T-helper 17 cell (primary cell): ENCODE measurements around the gene RPL10A. TPM values are rescaled to one million over a fixed set of nuclear protein-coding genes. Genes with fewer than 3 reads are reported as not detected.
"Not testable (repeated sequence)": the region's sequence is repeated elsewhere in the genome, so short reads cannot be mapped to it uniquely, and the experiment has no call there.

ENCODE experiments used
- ATAC-seq: fragments of 150-1000 bp; cut with Tn5 transposase; 2 replicates; pipeline ENCODE4 v1.10.0; 2021; ENCODE audit warnings: mild to moderate bottlenecking, moderate library complexity
- DNase-seq, 3 donors: peaks; one replicate each; pipeline versions ENCODE4 v3.0.0 to v3.0.0-alpha.2; 2020 to 2021
- H3K9me3 ChIP-seq: one replicate; pipeline ENCODE4 v1.7.0; 2013; ENCODE audit warnings: low read length, mild to moderate bottlenecking; ENCODE audit not compliant: control insufficient read depth, poor library complexity, severe bottlenecking
- H3K27ac Mint-ChIP-seq: one replicate; pipeline ENCODE4 v1.8.0; 2022; ENCODE audit warnings: mild to moderate bottlenecking, moderate library complexity, mixed read lengths
- H3K27me3 Mint-ChIP-seq: one replicate; pipeline ENCODE4 v1.8.0; 2022; ENCODE audit warnings: mixed read lengths
- H3K36me3 Mint-ChIP-seq: one replicate; pipeline ENCODE4 v1.8.0; 2022; ENCODE audit warnings: low read depth, mixed read lengths
- H3K4me1 Mint-ChIP-seq: one replicate; pipeline ENCODE4 v1.8.0; 2022; ENCODE audit warnings: mild to moderate bottlenecking, mixed read lengths
- H3K4me3 Mint-ChIP-seq: one replicate; pipeline ENCODE4 v1.8.0; 2022; ENCODE audit warnings: mild to moderate bottlenecking, moderate library complexity, mixed read lengths
- total RNA-seq, 4 donors: library from RNA in 2 of 4; stranded (reverse) in 2 of 4; gene quantifications; one replicate each; pipeline ENCODE4 v1.2.3 and lab custom pipeline; 2022 to 2026

RPL10A gene
- total RNA-seq, 2 donors from 2014 or later = 2,096 to 2,128 TPM

- H3K27me3 Mint-ChIP-seq = peaks cover 33% of the 10 kb centered on the region
- DNase-seq (no peak), ATAC-seq (no peak)
- peaks cover 4% of the 10 kb centered on the region for H3K4me1 Mint-ChIP-seq
- H3K36me3 Mint-ChIP-seq = peaks cover 2% of the 10 kb centered on the region
- H3K9me3 ChIP-seq = no peaks in the 10 kb centered on the region
- H3K27ac Mint-ChIP-seq = no peak overlapping the region
- no peak overlapping the region for H3K4me3 Mint-ChIP-seq
Measured at GRCh38 chr6:35507221-35507620, 39.0 kb downstream of the RPL10A start.

- no peak overlapping the region for H3K27ac Mint-ChIP-seq
- DNase-seq (no peak), ATAC-seq (no peak)
- peaks cover 6% of the 10 kb centered on the region for H3K4me1 Mint-ChIP-seq
- H3K9me3 ChIP-seq = no peaks in the 10 kb centered on the region
- no peak overlapping the region for H3K4me3 Mint-ChIP-seq
- H3K36me3 Mint-ChIP-seq = peaks cover 2% of the 10 kb centered on the region
- peaks cover 29% of the 10 kb centered on the region for H3K27me3 Mint-ChIP-seq
Measured at GRCh38 chr6:35508027-35508426, 39.8 kb downstream of the RPL10A start.

- Mint-ChIP-seq H3K36me3 (peaks cover 2% of the 10 kb centered on the region), H3K27me3 (peaks cover 25% of the 10 kb centered on the region), H3K27ac (peak overlapping the region; percentile 16), H3K4me1 (peaks cover 6% of the 10 kb centered on the region), H3K4me3 (no peak overlapping the region)
- ATAC-seq = no peak
- no peaks in the 10 kb centered on the region for H3K9me3 ChIP-seq
- DNase-seq = no peak
Measured at GRCh38 chr6:35508542-35508941, 40.3 kb downstream of the RPL10A start.

- H3K4me3 Mint-ChIP-seq = no peak overlapping the region
- H3K36me3 Mint-ChIP-seq = peaks cover 2% of the 10 kb centered on the region
- H3K27ac Mint-ChIP-seq = no peak overlapping the region
- DNase-seq (no peak), ATAC-seq (no peak)
- no peaks in the 10 kb centered on the region for H3K9me3 ChIP-seq
- H3K4me1 Mint-ChIP-seq = peaks cover 9% of the 10 kb centered on the region
- H3K27me3 Mint-ChIP-seq = peaks cover 25% of the 10 kb centered on the region
Measured at GRCh38 chr6:35510916-35511561, 42.8 kb downstream of the RPL10A start.

DNA sequence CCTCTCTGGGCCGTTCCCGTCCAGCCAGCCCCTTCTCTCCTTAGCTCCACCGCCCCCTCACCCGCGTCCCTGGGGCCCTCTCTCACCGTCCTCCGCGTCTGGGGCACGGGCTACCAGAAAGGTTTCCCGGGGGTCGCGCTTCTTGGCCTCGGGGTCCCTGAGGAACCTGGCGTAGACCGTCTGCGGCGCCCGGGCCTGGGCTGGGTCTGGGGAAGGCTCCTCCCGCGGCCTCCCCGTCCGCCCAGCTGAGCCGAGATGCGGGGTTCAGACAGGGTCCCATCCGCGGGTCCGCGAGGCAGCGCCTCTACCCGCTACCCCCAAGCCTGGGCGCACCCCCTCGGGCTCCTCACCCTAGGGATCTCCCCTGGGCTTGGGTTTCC, 43.4 kb downstream of the RPL10A start:
- H3K4me1 Mint-ChIP-seq = peaks cover 10% of the 10 kb centered on the region
- H3K27ac Mint-ChIP-seq = no peak overlapping the region
- peaks cover 2% of the 10 kb centered on the region for H3K36me3 Mint-ChIP-seq
- DNase-seq (no peak), ATAC-seq (no peak)
- H3K4me3 Mint-ChIP-seq = no peak overlapping the region
- H3K9me3 ChIP-seq = no peaks in the 10 kb centered on the region
- H3K27me3 Mint-ChIP-seq = peaks cover 25% of the 10 kb centered on the region

GRCh38 chr6:35512006-35512405, 43.8 kb downstream of the RPL10A start:
- DNase-seq (no peak), ATAC-seq (no peak)
- H3K4me1 Mint-ChIP-seq = peaks cover 12% of the 10 kb centered on the region
- no peak overlapping the region for H3K4me3 Mint-ChIP-seq
- H3K27me3 Mint-ChIP-seq = peaks cover 25% of the 10 kb centered on the region
- H3K9me3 ChIP-seq = no peaks in the 10 kb centered on the region
- H3K27ac Mint-ChIP-seq = no peak overlapping the region
- peaks cover 2% of the 10 kb centered on the region for H3K36me3 Mint-ChIP-seq

DNA sequence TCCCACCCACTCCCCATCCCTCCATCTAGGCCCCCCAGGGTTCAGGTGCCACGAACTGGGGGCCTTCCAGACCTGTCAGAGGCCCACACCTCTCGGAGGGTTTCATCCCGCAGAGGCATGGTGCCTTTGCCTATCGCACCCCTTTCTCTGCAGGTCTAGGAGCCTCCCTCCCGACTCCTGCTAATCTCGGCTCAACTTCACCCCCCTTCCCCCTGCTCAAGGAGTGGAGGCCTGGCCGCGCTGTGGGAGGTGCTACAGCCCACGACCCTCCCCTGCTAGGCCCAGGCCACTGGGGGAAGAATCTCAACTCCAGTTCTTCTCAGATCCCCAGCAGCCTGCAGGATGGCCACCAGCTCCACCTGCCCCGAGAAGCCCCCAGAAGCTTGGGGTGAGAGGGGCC, 44.5 kb downstream of the RPL10A start, which contains the start of gene TULP1:
Gene TULP1, minus strand, starts transcription at position 157 of the 400 bp plus-strand sequence. Its CDS starts 38 bp downstream, at position 119.
- Mint-ChIP-seq H3K4me1 (peaks cover 12% of the 10 kb centered on the region), H3K27ac (no peak within 1 kb of the TSS), H3K4me3 (no peak within 1 kb of the TSS), H3K36me3 (peaks cover 2% of the 10 kb centered on the region), H3K27me3 (peaks cover 25% of the 10 kb centered on the region)
- H3K9me3 ChIP-seq = no peaks in the 10 kb centered on the region
- no peak for DNase-seq
- no peak for ATAC-seq

GRCh38 chr6:35514587-35514986, 46.4 kb downstream of the RPL10A start:
- Mint-ChIP-seq H3K27me3 (peaks cover 19% of the 10 kb centered on the region), H3K27ac (no peak overlapping the region), H3K4me3 (no peak overlapping the region), H3K4me1 (peaks cover 12% of the 10 kb centered on the region), H3K36me3 (peaks cover 2% of the 10 kb centered on the region)
- DNase-seq = no peak
- ATAC-seq = no peak
- no peaks in the 10 kb centered on the region for H3K9me3 ChIP-seq

DNA sequence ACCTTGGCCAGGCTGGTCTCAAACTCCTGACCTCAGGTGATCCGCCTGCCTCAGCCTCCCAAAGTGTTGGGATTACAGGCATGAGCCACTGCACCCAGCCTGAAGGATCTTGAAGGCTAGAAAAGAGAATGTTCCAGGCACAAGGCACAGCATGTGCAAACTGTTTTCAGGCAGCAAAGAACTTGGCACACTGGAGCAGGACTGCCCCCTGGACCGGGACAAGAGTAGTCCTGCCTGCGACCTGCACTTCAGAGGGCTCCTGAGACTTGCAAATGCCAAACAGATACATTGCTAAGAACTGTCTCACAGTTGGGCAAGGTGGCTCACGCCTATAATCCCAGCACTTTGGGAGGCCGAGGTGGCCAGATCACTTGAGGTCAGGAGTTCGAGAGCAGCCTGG, 47.7 kb downstream of the RPL10A start:
- not testable (repeated sequence) for H3K36me3 Mint-ChIP-seq, DNase-seq, H3K27me3 Mint-ChIP-seq, ATAC-seq, H3K9me3 ChIP-seq, H3K4me3 Mint-ChIP-seq, H3K27ac Mint-ChIP-seq
- peaks cover 12% of the 10 kb centered on the region for H3K4me1 Mint-ChIP-seq

DNA sequence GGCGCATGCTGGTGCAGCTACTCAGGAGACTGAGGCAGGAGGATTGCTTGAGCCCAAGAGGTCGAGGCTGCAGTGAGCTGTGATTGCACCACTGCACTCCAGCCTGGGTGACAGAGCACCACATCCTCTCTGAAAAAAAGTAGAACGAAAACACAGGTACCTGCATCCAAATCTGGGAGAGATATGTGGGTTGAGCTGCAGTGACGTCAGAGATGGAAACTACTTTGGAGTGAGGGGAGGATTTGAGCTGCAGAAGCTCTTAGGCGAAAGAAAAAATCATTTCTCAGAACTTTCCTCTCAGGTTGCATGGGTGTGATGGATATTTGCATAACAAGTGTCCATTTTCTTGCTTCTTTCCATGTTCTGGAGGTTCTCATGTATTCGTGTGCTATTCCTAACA, 48.5 kb downstream of the RPL10A start:
- ATAC-seq = no peak
- Mint-ChIP-seq H3K27me3 (no peaks in the 10 kb centered on the region), H3K36me3 (no peaks in the 10 kb centered on the region), H3K27ac (no peak overlapping the region), H3K4me3 (no peak overlapping the region), H3K4me1 (peaks cover 8% of the 10 kb centered on the region)
- no peak for DNase-seq
- H3K9me3 ChIP-seq = no peaks in the 10 kb centered on the region

DNA sequence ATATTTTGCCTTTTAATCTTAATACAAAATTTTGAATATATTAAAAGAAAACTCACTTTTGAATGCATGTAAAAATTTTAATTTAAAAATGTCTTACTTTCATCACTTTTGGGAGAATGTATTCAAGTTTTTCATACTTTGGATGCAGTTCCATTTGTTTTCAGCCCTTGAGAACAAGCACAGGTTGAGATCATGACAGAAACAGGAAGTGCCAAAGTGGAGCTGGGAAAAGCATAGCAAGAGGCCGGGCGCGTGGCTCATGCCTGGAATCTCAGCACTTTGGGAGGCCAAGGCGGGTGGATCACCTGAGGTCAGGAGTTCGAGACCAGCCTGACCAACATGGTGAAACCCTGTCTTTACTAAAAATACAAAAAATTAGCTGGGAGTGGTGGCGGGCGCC, 49.8 kb downstream of the RPL10A start:
- not testable (repeated sequence) for H3K27ac Mint-ChIP-seq, H3K27me3 Mint-ChIP-seq, H3K9me3 ChIP-seq, DNase-seq, H3K4me1 Mint-ChIP-seq, H3K36me3 Mint-ChIP-seq, ATAC-seq, H3K4me3 Mint-ChIP-seq

- no peak for ATAC-seq
- H3K27ac Mint-ChIP-seq = no peak overlapping the region
Measured at GRCh38 chr6:35518566-35519312, 50.5 kb downstream of the RPL10A start.

DNA sequence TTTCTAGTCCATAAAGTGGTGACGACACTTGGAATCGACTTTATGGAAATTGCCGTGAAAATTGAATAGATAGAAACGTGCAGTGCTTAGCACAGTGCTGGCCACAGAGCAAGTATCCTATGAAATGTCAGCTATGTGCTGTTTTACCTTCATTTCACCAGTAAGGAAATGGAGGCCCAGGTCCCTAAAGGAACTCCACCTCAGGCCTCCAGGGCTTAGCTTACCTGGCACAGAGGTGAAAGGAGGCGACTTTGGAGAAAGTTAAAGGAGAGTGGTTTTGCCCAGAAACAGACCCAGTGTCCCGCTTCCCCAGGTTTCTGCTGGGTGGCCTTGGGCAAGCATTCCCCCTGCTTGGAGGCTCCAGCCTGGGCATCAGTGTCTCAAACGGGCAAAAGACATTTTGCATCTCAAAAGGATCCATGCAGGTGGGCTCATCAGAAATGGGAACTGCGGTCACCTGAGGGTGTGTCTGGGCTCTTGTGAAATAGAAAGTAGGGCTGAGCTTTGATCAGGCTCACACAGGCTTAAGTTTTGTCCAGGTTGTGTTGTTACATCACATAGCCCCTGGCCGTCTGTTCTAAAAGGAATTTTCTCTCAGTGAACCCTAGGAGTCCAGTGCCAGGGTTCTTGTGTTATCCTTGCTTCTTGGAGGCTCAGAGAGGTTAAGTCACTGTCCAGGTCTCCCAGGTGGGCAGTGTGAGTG, 51.3 kb downstream of the RPL10A start:
- Mint-ChIP-seq H3K27ac (peak overlapping the region; percentile 81), H3K4me1 (peaks cover 16% of the 10 kb centered on the region), H3K36me3 (no peaks in the 10 kb centered on the region), H3K4me3 (no peak overlapping the region), H3K27me3 (no peaks in the 10 kb centered on the region)
- DNase-seq = no peak
- ATAC-seq = no peak
- no peaks in the 10 kb centered on the region for H3K9me3 ChIP-seq

More at GRCh38 chr6:35518566-35519312, 50.5 kb downstream of the RPL10A start:
- H3K4me1 Mint-ChIP-seq = peaks cover 13% of the 10 kb centered on the region
- H3K27me3 Mint-ChIP-seq = no peaks in the 10 kb centered on the region
- DNase-seq = no peak
- H3K9me3 ChIP-seq = no peaks in the 10 kb centered on the region
- no peak overlapping the region for H3K4me3 Mint-ChIP-seq
- no peaks in the 10 kb centered on the region for H3K36me3 Mint-ChIP-seq
